Transverse colon (tissue), 4 donors: ENCODE measurements around the gene IPO4. TPM values are rescaled to one million over a fixed set of nuclear protein-coding genes. Genes with fewer than 3 reads are reported as not detected.
A peak's percentile ranks its signal among the peaks of the same experiment; 100 is the strongest.

Experiments used
- DNase-seq: peaks from one replicate; pipeline ENCODE4 v3.0.0-alpha.2; 2019
- H3K27ac ChIP-seq, 4 donors: fragments of 200-600 bp; sonication (generic); 2 replicates each; pipeline ENCODE4 v1.5.1; 2016 to 2018; ENCODE audit warnings: inconsistent platforms in 4 of 4
- H3K27me3 ChIP-seq: fragments of 200-600 bp; sonication (generic); 2 replicates; pipeline ENCODE4 v1.5.1; 2017; ENCODE audit warnings: inconsistent platforms
- H3K36me3 ChIP-seq, 4 donors: fragments of 200-600 bp; sonication (generic); 2 replicates each; pipeline ENCODE4 v1.5.1; 2017 to 2019; ENCODE audit warnings: inconsistent platforms in 4 of 4
- H3K4me1 ChIP-seq, 4 donors: fragments of 200-600 bp; sonication (generic); 2 replicates each; pipeline ENCODE4 v1.5.1; 2017 to 2020; ENCODE audit warnings: inconsistent platforms in 4 of 4
- H3K4me3 ChIP-seq, 4 donors: fragments of 200-600 bp; sonication (generic); 1 replicate in 1 of 4; 2 replicates in 3 of 4; pipeline versions ENCODE4 v1.5.1 to v1.6.1; 2017 to 2019; ENCODE audit warnings: inconsistent platforms in 4 of 4
- H3K9me3 ChIP-seq, 2 donors: fragments of 200-600 bp; sonication (generic); 2 replicates each; pipeline ENCODE4 v1.5.1; 2017 to 2019; ENCODE audit warnings: inconsistent platforms in 2 of 2
- EP300 ChIP-seq: sonication (generic); formaldehyde crosslinking; IDR thresholded peaks from one replicate; pipeline ENCODE4 v1.6.1; 2017; ENCODE audit warnings: antibody characterized with exemption, low read depth
- POLR2A ChIP-seq: fragments of 450-650 bp; IDR thresholded peaks from one replicate; pipeline ENCODE4 v1.6.1; 2016; ENCODE audit warnings: antibody characterized with exemption, mild to moderate bottlenecking, moderate library complexity
- POLR2AphosphoS5 ChIP-seq, 3 donors: sonication (generic); formaldehyde crosslinking; IDR thresholded peaks; one replicate each; pipeline ENCODE4 v1.6.1; 2016; ENCODE audit warnings: antibody characterized with exemption in 3 of 3
- WGBS, 2 donors: methylation state at CpG; one replicate each; pipeline ENCODE4 v1.1.5; 2018; ENCODE audit warnings: low coverage in 1 of 2; 5-methylcytosine and 5-hydroxymethylcytosine counted together
- in situ Hi-C, 4 donors: fragments of 200-750 bp; cut with MboI; loops; one replicate each; pipeline versions ENCODE4 v1.15.0 to v1.15.1; 2017; ENCODE audit warnings: low sequenced_read_pairs in 3 of 4, low pct_ligation_motif_present in 1 of 4, low pct_unique_long_range_greater_than_20kb in 1 of 4
- intact Hi-C: fragments of 100-400 bp; cut with DNase I; formaldehyde crosslinking; loops from one replicate; pipeline ENCODE4 v1.15.1; 2023; ENCODE audit warnings: low total_unique reads
- total RNA-seq, 4 donors: library from RNA; depleted of rRNA; stranded (reverse); fragments of >200 nt; gene quantifications; one replicate each; pipeline ENCODE4 v1.1.0, GENCODE V29; 2016
- TF ChIP-seq, protein P1 (sequence below), 5 experiments: fragments of 200-600 bp in 3 of 5; fragments of 450-650 bp in 2 of 5; sonication (generic) in 3 of 5; IDR thresholded peaks; 1 replicate in 2 of 5; 2 replicates in 3 of 5; pipeline ENCODE4 v1.5.1; 2016 to 2017; ENCODE audit warnings: antibody characterized with exemption in 5 of 5, inconsistent platforms in 3 of 5, mild to moderate bottlenecking in 2 of 5, moderate library complexity in 1 of 5

IPO4 gene
- total RNA-seq, 4 donors from 2014 or later, result 10.0 to 60.5 (median 37.3) TPM

DNA sequence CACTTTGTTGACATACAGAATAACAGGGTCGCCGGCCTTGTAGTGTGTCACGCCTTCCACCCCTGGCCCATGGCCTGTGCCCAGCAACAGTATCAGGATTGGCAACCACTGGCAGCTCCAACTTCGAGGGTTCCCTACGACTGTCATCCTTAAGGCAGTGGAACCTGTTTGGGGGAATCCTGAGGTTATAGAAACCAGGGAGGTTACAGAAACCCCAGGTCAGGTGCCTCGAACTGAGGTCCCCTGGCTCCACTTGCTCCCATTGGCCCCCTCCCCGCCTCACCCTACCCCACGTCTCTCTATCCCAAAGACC lies 6.2 kb upstream of the IPO4 start:
- WGBS, 2 donors, result 19 to 50% methylated on average over 3 to 8 of the region's 8 CpGs
- peak overlapping the region; percentile 72 to 98 (median 86) for H3K4me3 ChIP-seq
- no peaks in the 10 kb centered on the region for H3K9me3 ChIP-seq
- H3K27ac ChIP-seq, result peak overlapping the region; percentile 96 to 98 (median 96)
- in situ Hi-C loops (no loop called here), intact Hi-C loops (no loop called here)
- no peak for DNase-seq
- no peaks in the 10 kb centered on the region for H3K36me3 ChIP-seq
- no peaks in the 10 kb centered on the region for H3K27me3 ChIP-seq
- H3K4me1 ChIP-seq, result peaks cover 20 to 37% (median 25%) of the 10 kb centered on the region in 4 donors
- TF ChIP-seq POLR2AphosphoS5 (IDR thresholded peaks at IDR 0.05) (no peak), POLR2A (no peak), EP300 (no peak)
- TF ChIP-seq, protein P1, sequence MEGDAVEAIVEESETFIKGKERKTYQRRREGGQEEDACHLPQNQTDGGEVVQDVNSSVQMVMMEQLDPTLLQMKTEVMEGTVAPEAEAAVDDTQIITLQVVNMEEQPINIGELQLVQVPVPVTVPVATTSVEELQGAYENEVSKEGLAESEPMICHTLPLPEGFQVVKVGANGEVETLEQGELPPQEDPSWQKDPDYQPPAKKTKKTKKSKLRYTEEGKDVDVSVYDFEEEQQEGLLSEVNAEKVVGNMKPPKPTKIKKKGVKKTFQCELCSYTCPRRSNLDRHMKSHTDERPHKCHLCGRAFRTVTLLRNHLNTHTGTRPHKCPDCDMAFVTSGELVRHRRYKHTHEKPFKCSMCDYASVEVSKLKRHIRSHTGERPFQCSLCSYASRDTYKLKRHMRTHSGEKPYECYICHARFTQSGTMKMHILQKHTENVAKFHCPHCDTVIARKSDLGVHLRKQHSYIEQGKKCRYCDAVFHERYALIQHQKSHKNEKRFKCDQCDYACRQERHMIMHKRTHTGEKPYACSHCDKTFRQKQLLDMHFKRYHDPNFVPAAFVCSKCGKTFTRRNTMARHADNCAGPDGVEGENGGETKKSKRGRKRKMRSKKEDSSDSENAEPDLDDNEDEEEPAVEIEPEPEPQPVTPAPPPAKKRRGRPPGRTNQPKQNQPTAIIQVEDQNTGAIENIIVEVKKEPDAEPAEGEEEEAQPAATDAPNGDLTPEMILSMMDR (IDR thresholded peaks at IDR 0.05), result no peak

GRCh38 chr14:24194186-24194872 lies 5.7 kb upstream of the IPO4 start:
- 84 to 94% methylated on average over 2 to 7 of the region's 7 CpGs for WGBS, 2 donors
- in situ Hi-C loops, result no loop called here
- TF ChIP-seq, protein P1 (IDR thresholded peaks at IDR 0.05), result no peak
- TF ChIP-seq POLR2A, result no peak
- TF ChIP-seq POLR2AphosphoS5 (IDR thresholded peaks at IDR 0.05), result no peak
- no peak for TF ChIP-seq EP300
- Histone ChIP-seq H3K27me3 (no peaks in the 10 kb centered on the region), H3K9me3 (no peaks in the 10 kb centered on the region), H3K36me3 (no peaks in the 10 kb centered on the region), H3K4me3 (peak overlapping the region in 3 of 4 donors; percentile 72 to 98 (median 81)), H3K4me1 (peaks cover 20 to 38% (median 25%) of the 10 kb centered on the region in 4 donors), H3K27ac (peak overlapping the region; percentile 96 to 98 (median 96))
- intact Hi-C loops, result no loop called here
- DNase-seq, result no peak

GRCh38 chr14:24192933-24193332 lies 4.3 kb upstream of the IPO4 start:
- H3K4me3 ChIP-seq, result no peak overlapping the region
- peaks cover 18 to 39% (median 26%) of the 10 kb centered on the region in 4 donors for H3K4me1 ChIP-seq
- 93% methylated on average over 15 of the region's 15 CpGs; no CpG with 5 or more reads in 1 of the 2 donors for WGBS, 2 donors
- no peaks in the 10 kb centered on the region for H3K27me3 ChIP-seq
- TF ChIP-seq POLR2AphosphoS5 (IDR thresholded peaks at IDR 0.05), result no peak
- TF ChIP-seq, protein P1 (IDR thresholded peaks at IDR 0.05), result no peak
- no peak for TF ChIP-seq EP300
- no peak for TF ChIP-seq POLR2A
- in situ Hi-C loops, result no loop called here
- intact Hi-C loops, result no loop called here
- H3K36me3 ChIP-seq, result no peaks in the 10 kb centered on the region
- no peaks in the 10 kb centered on the region for H3K9me3 ChIP-seq
- no peak for DNase-seq
- no peak overlapping the region for H3K27ac ChIP-seq

DNA sequence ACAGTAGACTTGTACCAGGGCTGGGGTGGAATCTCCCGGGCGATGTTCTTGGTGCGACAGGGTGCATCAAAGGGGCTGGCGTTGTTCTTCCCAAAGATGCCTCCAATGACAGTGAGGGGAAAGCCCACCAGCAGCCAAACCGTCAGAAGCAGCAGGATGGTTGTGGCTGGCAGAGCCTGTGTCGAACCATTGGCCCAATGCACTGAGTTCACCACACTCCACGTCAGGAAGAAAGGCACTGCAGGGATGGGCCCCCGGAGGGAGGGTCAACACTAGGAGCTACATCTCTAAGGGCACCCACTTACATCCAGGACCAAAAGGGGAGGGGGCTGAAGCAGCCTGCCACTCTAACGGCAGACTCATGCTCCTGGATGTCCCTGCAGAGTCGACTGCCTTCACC lies 1.8 kb upstream of the IPO4 start:
- H3K9me3 ChIP-seq, result no peaks in the 10 kb centered on the region
- in situ Hi-C loops (no loop called here), intact Hi-C loops (no loop called here)
- no peaks in the 10 kb centered on the region for H3K27me3 ChIP-seq
- H3K27ac ChIP-seq, result no peak overlapping the region
- TF ChIP-seq, protein P1 (IDR thresholded peaks at IDR 0.05), result no peak
- no peak for TF ChIP-seq POLR2A
- TF ChIP-seq EP300, result no peak
- TF ChIP-seq POLR2AphosphoS5 (IDR thresholded peaks at IDR 0.05), result no peak
- H3K4me1 ChIP-seq, result peaks cover 20 to 30% (median 21%) of the 10 kb centered on the region in 4 donors
- DNase-seq, result no peak
- WGBS, 2 donors, result 87 to 95% methylated on average over 4 to 10 of the region's 10 CpGs
- H3K4me3 ChIP-seq, result no peak overlapping the region
- H3K36me3 ChIP-seq, result no peaks in the 10 kb centered on the region
